NT2/D1 (cell line): ENCODE data around the gene RNF186.
"Not testable (repeated sequence)": the region's sequence is repeated elsewhere in the genome, so short reads cannot be mapped to it uniquely, and the experiment has no call there.

ENCODE experiments used
- DNase-seq: peaks from one replicate; pipeline ENCODE4 v3.0.0-alpha.2; 2011; ENCODE audit warnings: low read depth, low spot score
- H3K27me3 ChIP-seq: 2 replicates; pipeline ENCODE4 v1.6.0; 2011; ENCODE audit warnings: mild to moderate bottlenecking; ENCODE audit not compliant: insufficient read length, insufficient read depth
- H3K36me3 ChIP-seq: 2 replicates; pipeline ENCODE4 v1.6.1; 2011; ENCODE audit warnings: mild to moderate bottlenecking, low read length, mixed read lengths; ENCODE audit not compliant: insufficient read depth, insufficient read length
- H3K4me1 ChIP-seq: 2 replicates; pipeline ENCODE4 v1.5.1; 2011; ENCODE audit not compliant: insufficient read depth, insufficient read length
- H3K4me3 ChIP-seq: 2 replicates; pipeline ENCODE4 v1.5.1; 2011; ENCODE audit warnings: low read depth; ENCODE audit not compliant: insufficient read length
- H3K9ac ChIP-seq: 2 replicates; pipeline ENCODE4 v1.6.0; 2011; ENCODE audit warnings: low read depth; ENCODE audit not compliant: insufficient read length
- H3K9me3 ChIP-seq: 2 replicates; pipeline ENCODE4 v1.5.1; 2011; ENCODE audit warnings: mild to moderate bottlenecking, low read length; ENCODE audit not compliant: insufficient read depth
- SUZ12 ChIP-seq: IDR thresholded peaks from 2 replicates; pipeline ENCODE4 v1.6.1; 2011; ENCODE audit not compliant: insufficient read length, insufficient read depth; ENCODE audit errors: extremely low read depth
- YY1 ChIP-seq: IDR thresholded peaks from 2 replicates; pipeline ENCODE4 v1.6.1; 2011; ENCODE audit not compliant: insufficient read length, insufficient read depth
- ZNF274 ChIP-seq: IDR thresholded peaks from 2 replicates; pipeline ENCODE4 v1.6.1; 2011; ENCODE audit warnings: mild to moderate bottlenecking, low read depth, low read length

The RNF186 gene

DNA sequence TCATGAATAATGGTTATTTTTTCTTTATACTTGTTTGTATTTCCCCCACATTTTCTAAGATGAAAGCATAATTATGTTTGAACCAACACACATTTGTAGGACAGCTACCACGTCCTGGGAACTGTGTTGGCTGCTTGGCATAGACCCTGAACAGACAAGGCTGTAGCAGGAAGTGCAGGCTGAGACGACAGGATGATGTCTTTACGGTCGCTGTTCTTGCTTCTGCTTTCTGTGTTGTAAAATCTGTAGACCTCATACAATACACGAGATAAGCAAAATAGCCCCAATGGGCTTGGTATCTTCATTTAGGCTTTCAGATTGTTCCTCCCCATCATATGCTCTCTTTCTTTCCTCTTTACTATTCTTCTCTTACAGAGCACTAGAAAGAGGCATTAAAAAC is 43.8 kb upstream of the RNF186 start:
- TF ChIP-seq YY1 (no peak), ZNF274 (no peak), SUZ12 (no peak)
- Histone ChIP-seq H3K4me1 (no peaks in the 10 kb centered on the region), H3K4me3 (no peak overlapping the region), H3K36me3 (no peaks in the 10 kb centered on the region), H3K9ac (no peak overlapping the region), H3K9me3 (0 out of 2 replicates have a peak, but pooled peaks cover 10% of the 10 kb centered on the region), H3K27me3 (no peaks in the 10 kb centered on the region)
- no peak for DNase-seq

- H3K4me1 ChIP-seq = no peaks in the 10 kb centered on the region
- no peaks in the 10 kb centered on the region for H3K27me3 ChIP-seq
- no peaks in the 10 kb centered on the region for H3K36me3 ChIP-seq
- no peak overlapping the region for H3K9ac ChIP-seq
- DNase-seq = no peak
- no peaks in the 10 kb centered on the region for H3K9me3 ChIP-seq
- no peak overlapping the region for H3K4me3 ChIP-seq
- no peak for TF ChIP-seq ZNF274
- no peak for TF ChIP-seq SUZ12
- no peak for TF ChIP-seq YY1
Observed at GRCh38 chr1:19854866-19855265, 39.8 kb upstream of the RNF186 start.

- H3K4me3 ChIP-seq = no peak overlapping the region
- no peak for DNase-seq
- no peaks in the 10 kb centered on the region for H3K9me3 ChIP-seq
- TF ChIP-seq ZNF274 = no peak
- TF ChIP-seq SUZ12 = no peak
- TF ChIP-seq YY1 = no peak
- no peaks in the 10 kb centered on the region for H3K36me3 ChIP-seq
- H3K9ac ChIP-seq = no peak overlapping the region
- H3K27me3 ChIP-seq = no peaks in the 10 kb centered on the region
- H3K4me1 ChIP-seq = no peaks in the 10 kb centered on the region
Observed at GRCh38 chr1:19852036-19852435, 37.0 kb upstream of the RNF186 start.

DNA sequence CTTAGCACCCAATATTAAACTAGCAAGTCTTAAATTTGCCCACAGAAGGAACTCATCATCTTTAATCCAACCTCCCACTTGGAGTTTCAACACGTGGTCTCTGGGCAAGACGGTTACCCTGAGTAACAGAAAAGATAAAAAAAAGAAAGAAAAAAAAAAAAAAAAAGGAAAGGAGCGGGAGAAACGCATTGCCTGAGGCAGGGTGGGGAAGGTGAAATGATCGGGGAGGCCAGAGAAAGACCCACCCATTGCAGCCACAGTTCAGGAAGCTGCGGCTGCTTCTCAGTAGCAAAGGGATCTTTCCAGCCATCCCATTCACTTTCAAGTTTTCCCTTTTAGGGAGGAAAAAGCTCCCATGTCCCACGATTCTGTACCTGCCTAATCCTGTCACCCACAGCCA is 35.1 kb upstream of the RNF186 start:
- TF ChIP-seq ZNF274 = no peak
- no peak for TF ChIP-seq YY1
- no peak for TF ChIP-seq SUZ12
- Histone ChIP-seq H3K4me1 (no peaks in the 10 kb centered on the region), H3K9ac (no peak overlapping the region)

GRCh38 chr1:19849307-19849706 is 34.2 kb upstream of the RNF186 start:
- not testable (repeated sequence) for H3K9ac ChIP-seq, DNase-seq, H3K27me3 ChIP-seq, H3K4me1 ChIP-seq, H3K4me3 ChIP-seq, H3K36me3 ChIP-seq, H3K9me3 ChIP-seq

More for the DNA sequence above, 35.1 kb upstream of the RNF186 start:
- Histone ChIP-seq H3K4me3 (no peak overlapping the region), H3K9me3 (no peaks in the 10 kb centered on the region), H3K36me3 (no peaks in the 10 kb centered on the region), H3K27me3 (no peaks in the 10 kb centered on the region)
- peak; percentile 1 for DNase-seq

DNA sequence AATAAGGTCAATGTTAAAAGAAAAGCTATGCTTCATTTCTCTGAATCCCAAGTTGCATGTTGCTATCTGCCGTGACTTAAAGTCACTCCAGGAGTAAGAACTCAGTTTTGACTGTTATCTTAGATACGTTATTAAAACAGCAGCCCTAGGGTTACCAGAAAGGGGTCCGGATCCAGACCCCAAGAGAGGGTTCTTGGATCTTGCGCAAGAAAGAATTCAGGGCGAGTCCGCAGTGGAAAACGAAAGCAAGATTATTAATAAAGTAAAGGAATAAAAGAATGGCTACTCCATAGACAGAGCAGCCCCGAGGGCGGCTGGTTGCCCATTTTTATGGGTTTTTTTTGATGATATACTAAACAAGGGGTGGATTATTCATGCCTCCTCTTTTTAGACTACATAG is 32.3 kb upstream of the RNF186 start:
- H3K9me3 ChIP-seq = not testable (repeated sequence)

GRCh38 chr1:19846338-19846737 is 31.3 kb upstream of the RNF186 start:
- Histone ChIP-seq H3K4me1 (no peaks in the 10 kb centered on the region), H3K36me3 (no peaks in the 10 kb centered on the region), H3K9me3 (no peaks in the 10 kb centered on the region), H3K4me3 (no peak overlapping the region), H3K27me3 (no peaks in the 10 kb centered on the region), H3K9ac (no peak overlapping the region)
- TF ChIP-seq ZNF274 = no peak
- TF ChIP-seq YY1 = no peak
- no peak for TF ChIP-seq SUZ12
- no peak for DNase-seq

More for the DNA sequence above, 32.3 kb upstream of the RNF186 start:
- H3K4me3 ChIP-seq, H3K27me3 ChIP-seq, H3K4me1 ChIP-seq, DNase-seq, H3K9ac ChIP-seq, H3K36me3 ChIP-seq: not testable (repeated sequence)

GRCh38 chr1:19845555-19845954 is 30.5 kb upstream of the RNF186 start:
- H3K9ac ChIP-seq = no peak overlapping the region
- H3K27me3 ChIP-seq = no peaks in the 10 kb centered on the region
- no peak for TF ChIP-seq YY1
- TF ChIP-seq ZNF274 = no peak
- no peak for TF ChIP-seq SUZ12
- no peaks in the 10 kb centered on the region for H3K4me1 ChIP-seq
- H3K36me3 ChIP-seq = no peaks in the 10 kb centered on the region
- no peaks in the 10 kb centered on the region for H3K9me3 ChIP-seq
- H3K4me3 ChIP-seq = no peak overlapping the region
- no peak for DNase-seq
